Neural cell (in vitro differentiated cells): ENCODE results near the gene SELENOV.

Experiments used
- EZH2 ChIP-seq: fragments of 200-600, 300-800 bp; shearing (Covaris generic), sonication (generic); IDR thresholded peaks from 2 replicates; pipeline ENCODE4 v1.6.1; 2014; ENCODE audit warnings: antibody characterized with exemption, low read length, borderline replicate concordance, mild to moderate bottlenecking; ENCODE audit not compliant: insufficient read depth, poor library complexity, severe bottlenecking
- POLR2AphosphoS5 ChIP-seq: IDR thresholded peaks from 2 replicates; pipeline ENCODE4 v1.6.1; 2012
- SMC3 ChIP-seq: fragments of 450-650 bp; conservative IDR thresholded peaks from 2 replicates; pipeline ENCODE4 v1.6.1; 2014; ENCODE audit warnings: antibody characterized with exemption, mild to moderate bottlenecking, moderate library complexity; ENCODE audit not compliant: poor library complexity
- TF ChIP-seq, protein P1 (sequence below): fragments of 450-650 bp; IDR thresholded peaks from 2 replicates; pipeline ENCODE4 v1.5.1; 2014; ENCODE audit warnings: antibody characterized with exemption, mild to moderate bottlenecking, moderate library complexity; ENCODE audit not compliant: poor library complexity, severe bottlenecking
- TF ChIP-seq, protein P2 (sequence below): IDR thresholded peaks from 2 replicates; pipeline ENCODE4 v1.6.1; 2012; ENCODE audit warnings: borderline replicate concordance

DNA sequence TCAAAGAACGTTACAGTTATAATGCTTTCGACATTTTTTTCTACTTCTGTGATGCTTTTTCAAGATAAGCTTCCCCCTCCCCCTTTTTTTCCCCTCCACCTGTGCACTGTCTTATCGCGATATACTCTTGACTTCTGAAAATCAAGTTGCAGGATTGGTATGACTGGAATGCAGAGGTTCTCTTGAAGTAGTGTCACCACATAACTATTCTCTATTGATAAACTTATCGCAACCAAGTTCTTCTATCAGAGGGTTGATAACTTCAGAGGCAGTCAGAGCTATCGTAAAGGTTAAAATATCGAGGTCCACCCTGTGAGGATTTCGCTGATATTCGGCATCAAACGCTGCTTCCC, 24.2 kb downstream of the SELENOV start:
- TF ChIP-seq, protein P1, sequence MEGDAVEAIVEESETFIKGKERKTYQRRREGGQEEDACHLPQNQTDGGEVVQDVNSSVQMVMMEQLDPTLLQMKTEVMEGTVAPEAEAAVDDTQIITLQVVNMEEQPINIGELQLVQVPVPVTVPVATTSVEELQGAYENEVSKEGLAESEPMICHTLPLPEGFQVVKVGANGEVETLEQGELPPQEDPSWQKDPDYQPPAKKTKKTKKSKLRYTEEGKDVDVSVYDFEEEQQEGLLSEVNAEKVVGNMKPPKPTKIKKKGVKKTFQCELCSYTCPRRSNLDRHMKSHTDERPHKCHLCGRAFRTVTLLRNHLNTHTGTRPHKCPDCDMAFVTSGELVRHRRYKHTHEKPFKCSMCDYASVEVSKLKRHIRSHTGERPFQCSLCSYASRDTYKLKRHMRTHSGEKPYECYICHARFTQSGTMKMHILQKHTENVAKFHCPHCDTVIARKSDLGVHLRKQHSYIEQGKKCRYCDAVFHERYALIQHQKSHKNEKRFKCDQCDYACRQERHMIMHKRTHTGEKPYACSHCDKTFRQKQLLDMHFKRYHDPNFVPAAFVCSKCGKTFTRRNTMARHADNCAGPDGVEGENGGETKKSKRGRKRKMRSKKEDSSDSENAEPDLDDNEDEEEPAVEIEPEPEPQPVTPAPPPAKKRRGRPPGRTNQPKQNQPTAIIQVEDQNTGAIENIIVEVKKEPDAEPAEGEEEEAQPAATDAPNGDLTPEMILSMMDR = no peak
- TF ChIP-seq EZH2 = no peak
- no peak for TF ChIP-seq SMC3
- TF ChIP-seq POLR2AphosphoS5 = no peak
- TF ChIP-seq, protein P2, sequence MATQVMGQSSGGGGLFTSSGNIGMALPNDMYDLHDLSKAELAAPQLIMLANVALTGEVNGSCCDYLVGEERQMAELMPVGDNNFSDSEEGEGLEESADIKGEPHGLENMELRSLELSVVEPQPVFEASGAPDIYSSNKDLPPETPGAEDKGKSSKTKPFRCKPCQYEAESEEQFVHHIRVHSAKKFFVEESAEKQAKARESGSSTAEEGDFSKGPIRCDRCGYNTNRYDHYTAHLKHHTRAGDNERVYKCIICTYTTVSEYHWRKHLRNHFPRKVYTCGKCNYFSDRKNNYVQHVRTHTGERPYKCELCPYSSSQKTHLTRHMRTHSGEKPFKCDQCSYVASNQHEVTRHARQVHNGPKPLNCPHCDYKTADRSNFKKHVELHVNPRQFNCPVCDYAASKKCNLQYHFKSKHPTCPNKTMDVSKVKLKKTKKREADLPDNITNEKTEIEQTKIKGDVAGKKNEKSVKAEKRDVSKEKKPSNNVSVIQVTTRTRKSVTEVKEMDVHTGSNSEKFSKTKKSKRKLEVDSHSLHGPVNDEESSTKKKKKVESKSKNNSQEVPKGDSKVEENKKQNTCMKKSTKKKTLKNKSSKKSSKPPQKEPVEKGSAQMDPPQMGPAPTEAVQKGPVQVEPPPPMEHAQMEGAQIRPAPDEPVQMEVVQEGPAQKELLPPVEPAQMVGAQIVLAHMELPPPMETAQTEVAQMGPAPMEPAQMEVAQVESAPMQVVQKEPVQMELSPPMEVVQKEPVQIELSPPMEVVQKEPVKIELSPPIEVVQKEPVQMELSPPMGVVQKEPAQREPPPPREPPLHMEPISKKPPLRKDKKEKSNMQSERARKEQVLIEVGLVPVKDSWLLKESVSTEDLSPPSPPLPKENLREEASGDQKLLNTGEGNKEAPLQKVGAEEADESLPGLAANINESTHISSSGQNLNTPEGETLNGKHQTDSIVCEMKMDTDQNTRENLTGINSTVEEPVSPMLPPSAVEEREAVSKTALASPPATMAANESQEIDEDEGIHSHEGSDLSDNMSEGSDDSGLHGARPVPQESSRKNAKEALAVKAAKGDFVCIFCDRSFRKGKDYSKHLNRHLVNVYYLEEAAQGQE = peak; percentile 35
